GM12892 (cell line): ENCODE data around the gene RNF25.

ENCODE experiments used
- DNase-seq: peaks from one replicate; pipeline ENCODE4 v3.0.0; 2011; ENCODE audit not compliant: insufficient read length
- FAIRE-seq: peaks from 2 replicates; lab custom pipeline; 2011; peaks lifted over from hg19 to GRCh38; lab: Jason Lieb, UNC
- POLR2A ChIP-seq: IDR thresholded peaks from 2 replicates; pipeline ENCODE4 v1.6.1; 2011; ENCODE audit warnings: low read depth, low read length, control low read depth
- POLR2AphosphoS5 ChIP-seq: IDR thresholded peaks from 2 replicates; pipeline ENCODE4 v1.6.1; 2011; ENCODE audit warnings: low read depth, low read length, control low read depth
- TAF1 ChIP-seq: IDR thresholded peaks from 2 replicates; pipeline ENCODE4 v1.6.1; 2011; ENCODE audit warnings: low read depth, mild to moderate bottlenecking, control low read depth, low read length, borderline replicate concordance

RNF25 gene

DNA sequence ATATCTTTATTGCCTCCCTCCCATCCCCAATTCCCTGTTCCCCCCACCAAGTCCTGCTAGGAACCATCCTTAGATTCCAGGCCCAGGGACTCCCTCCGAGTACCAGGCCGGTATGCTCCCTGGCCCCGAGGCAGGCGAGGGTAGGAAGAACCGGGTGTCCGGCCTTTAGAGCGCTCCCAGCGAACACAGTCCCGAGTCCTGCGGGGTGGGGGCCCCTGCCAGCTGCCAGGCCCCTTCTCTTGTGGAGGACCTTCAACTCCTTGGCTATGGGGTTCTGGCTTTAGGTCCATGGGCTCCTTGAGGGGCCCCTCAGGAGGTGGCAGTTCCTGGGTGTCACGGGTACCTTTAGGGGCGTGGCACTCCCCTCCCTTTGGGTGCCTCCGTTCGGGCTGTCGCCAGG is 7.9 kb downstream of the RNF25 start:
- FAIRE-seq (no peak), DNase-seq (no peak)
- TF ChIP-seq POLR2A (no peak), POLR2AphosphoS5 (no peak), TAF1 (no peak)

DNA sequence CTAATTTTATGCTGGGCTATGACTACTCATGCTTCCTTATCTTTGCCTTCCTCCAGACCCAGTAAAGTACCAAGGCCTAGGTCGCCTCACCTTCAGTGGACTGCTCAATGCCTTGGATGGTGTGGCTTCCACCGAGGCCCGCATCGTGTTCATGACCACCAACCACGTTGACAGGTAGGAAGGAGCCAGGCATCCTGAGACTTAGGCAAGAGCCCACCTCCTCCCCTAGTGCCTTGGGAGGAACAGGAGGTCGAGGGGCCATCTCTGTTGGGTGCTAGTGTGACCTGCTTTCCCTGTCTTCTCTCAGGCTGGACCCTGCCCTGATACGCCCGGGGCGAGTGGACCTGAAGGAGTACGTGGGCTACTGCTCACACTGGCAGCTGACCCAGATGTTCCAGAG is 9.0 kb downstream of the RNF25 start:
- DNase-seq: no peak
- no peak for TF ChIP-seq TAF1
- TF ChIP-seq POLR2A: no peak
- TF ChIP-seq POLR2AphosphoS5: no peak
- no peak for FAIRE-seq

GRCh38 chr2:218662377-218662776 is 9.4 kb downstream of the RNF25 start:
- FAIRE-seq: no peak
- DNase-seq: no peak
- TF ChIP-seq POLR2AphosphoS5 (no peak), TAF1 (no peak)

DNA sequence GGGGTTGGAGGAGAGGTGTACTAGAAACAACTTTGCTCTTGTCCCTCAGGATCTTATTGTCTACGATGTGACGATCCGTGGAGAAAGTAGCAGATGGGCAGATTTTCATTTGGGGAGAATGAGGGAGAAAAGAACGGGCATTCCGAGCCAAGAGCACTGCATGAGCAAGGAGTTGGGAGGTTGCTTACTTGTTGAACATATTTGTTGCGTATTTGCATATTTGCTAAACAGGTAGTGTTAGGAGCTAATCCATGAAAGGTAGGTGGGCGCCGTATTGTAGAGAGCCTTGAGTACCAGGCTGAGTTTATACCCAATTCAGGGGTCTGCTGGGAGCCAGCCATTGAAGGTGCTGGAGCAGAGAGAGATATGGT is 11.8 kb downstream of the RNF25 start:
- DNase-seq (no peak), FAIRE-seq (no peak)
- TF ChIP-seq TAF1 (no peak), POLR2A (no peak), POLR2AphosphoS5 (no peak)

DNA sequence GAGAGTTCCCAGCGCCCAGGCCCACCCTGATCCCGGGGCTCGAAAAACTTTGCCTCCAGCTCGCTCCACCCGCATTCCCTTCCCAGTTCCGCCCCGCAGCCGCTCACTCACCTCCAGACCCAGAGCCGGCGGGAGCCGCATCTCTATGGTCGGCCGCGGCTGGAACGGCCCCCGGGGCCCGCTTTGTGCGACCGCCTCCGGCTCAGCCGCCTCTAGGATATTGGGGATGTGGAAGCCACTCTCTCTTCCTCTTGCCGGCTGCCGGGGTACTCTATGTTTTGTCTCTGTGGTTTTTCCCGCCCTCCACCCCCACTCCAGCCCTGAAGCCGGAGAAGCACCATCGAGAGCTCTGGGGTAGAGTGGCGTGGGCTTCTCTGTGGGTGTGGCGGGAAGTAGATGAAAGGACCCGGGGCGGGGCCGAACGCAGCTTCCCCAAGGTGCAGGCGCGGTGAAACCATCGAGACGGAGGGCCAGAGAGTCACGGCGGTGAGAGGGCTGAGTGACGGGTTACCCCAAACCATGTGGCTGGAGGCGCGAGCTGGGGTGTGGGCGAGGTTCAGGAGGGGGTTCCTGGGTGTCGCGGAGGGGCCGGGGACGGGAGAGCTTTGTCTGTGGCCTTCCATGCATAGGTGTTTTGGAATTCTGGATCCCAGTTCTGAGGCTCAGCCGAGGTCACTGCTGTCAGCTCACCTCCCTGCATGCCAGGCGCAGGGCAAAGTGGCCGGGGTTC is 12.4 kb downstream of the RNF25 start, which contains the start of the genes BCS1L and ZNF142:
Gene BCS1L (plus strand): TSS at position 426 of the 730 bp plus-strand sequence. CDS start 1,305 bp downstream, outside the sequence.
Gene ZNF142 (minus strand): TSS at position 366 of the 730 bp plus-strand sequence. CDS start 3,194 bp downstream, outside the sequence.
- DNase-seq (peak; percentile 92), FAIRE-seq (peak; percentile 97)
- peak; percentile 72 for TF ChIP-seq POLR2AphosphoS5
- 0 out of 2 replicates have a peak, but pooled peaks have one; percentile 52 for TF ChIP-seq TAF1
- peak; percentile 77; the same call in 1 of the 2 replicates for TF ChIP-seq POLR2A

GRCh38 chr2:218658671-218659257 is 13.0 kb downstream of the RNF25 start:
- TF ChIP-seq TAF1 (0 out of 2 replicates have a peak, but pooled peaks have one; percentile 29), POLR2AphosphoS5 (no peak)
- no peak for FAIRE-seq
- DNase-seq: peak; percentile 50

- DNase-seq (no peak), FAIRE-seq (no peak)
Observed at GRCh38 chr2:218655751-218656150, 16.1 kb downstream of the RNF25 start.

DNA sequence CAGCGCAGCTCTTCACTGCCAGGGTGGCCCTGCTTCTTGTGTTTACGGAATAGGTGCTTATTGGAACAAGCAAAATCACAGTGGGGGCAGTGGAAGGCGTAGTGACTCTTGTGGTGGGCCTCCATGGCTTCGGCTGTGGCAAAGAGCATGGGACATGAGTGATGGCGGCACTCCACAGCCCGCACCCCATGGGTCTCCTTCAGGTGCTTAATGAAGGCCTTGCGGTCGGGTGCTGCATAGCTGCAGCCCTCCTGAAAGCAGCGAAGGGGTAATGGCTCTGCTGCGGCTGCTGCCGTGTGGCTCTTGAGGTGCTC is 23.1 kb downstream of the RNF25 start:
- FAIRE-seq: no peak
- DNase-seq: no peak
- no peak for TF ChIP-seq POLR2AphosphoS5
- TF ChIP-seq POLR2A: no peak

More at GRCh38 chr2:218655751-218656150, 16.1 kb downstream of the RNF25 start:
- TF ChIP-seq TAF1: no peak

GRCh38 chr2:218648088-218648786 is 23.6 kb downstream of the RNF25 start:
- peak; percentile 94 for FAIRE-seq
- DNase-seq: peak; percentile 39
- TF ChIP-seq POLR2A: no peak
- TF ChIP-seq POLR2AphosphoS5: no peak
- no peak for TF ChIP-seq TAF1

GRCh38 chr2:218645126-218645525 is 26.7 kb downstream of the RNF25 start:
- FAIRE-seq: no peak
- no peak for TF ChIP-seq TAF1
- no peak for TF ChIP-seq POLR2A
- no peak for TF ChIP-seq POLR2AphosphoS5
- DNase-seq: no peak

GRCh38 chr2:218644721-218645120 is 27.1 kb downstream of the RNF25 start:
- TF ChIP-seq TAF1: no peak
- no peak for TF ChIP-seq POLR2AphosphoS5
- no peak for TF ChIP-seq POLR2A
- FAIRE-seq: no peak
- DNase-seq: no peak

GRCh38 chr2:218643751-218644310 is 28.0 kb downstream of the RNF25 start:
- FAIRE-seq (no peak), DNase-seq (no peak)
- TF ChIP-seq TAF1: no peak
- no peak for TF ChIP-seq POLR2A
- no peak for TF ChIP-seq POLR2AphosphoS5
